ENCODE measurements around the gene GALNT7.
"Not testable (repeated sequence)": the region's sequence is repeated elsewhere in the genome, so short reads cannot be mapped to it uniquely, and the experiment has no call there.

GALNT7 gene

DNA sequence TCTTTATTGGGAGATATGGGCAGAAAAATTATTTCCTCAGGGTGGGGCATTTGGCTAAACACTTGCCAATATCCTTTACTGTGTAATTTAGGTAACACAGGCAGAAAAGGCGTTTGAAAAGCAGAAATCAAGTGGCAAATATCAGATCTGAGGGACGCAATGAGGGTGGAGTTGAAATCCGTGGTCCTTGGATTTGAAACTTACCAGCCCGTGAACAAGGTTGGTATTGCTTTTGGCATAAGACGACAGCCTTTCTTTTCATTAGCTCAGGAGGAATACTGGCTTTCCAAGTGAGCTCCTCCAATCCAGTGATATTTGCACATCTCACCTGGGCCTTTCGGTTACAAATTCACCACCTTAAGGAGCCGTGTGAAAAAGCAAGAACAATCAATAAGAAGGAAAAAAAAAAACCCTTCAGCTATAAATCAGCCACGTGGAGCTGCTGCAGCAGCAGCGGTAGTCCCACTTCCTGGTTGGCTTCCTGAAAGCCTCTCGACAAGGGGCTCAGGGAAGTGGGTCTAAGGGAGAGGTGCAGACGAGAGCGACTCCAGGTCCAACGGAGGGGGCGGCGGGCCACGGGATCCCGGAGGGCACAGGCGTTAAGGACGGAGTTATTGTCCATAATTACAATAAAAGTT is 734 bp upstream of the GALNT7 start:
- peak; percentile 21 for DNase-seq

DNA sequence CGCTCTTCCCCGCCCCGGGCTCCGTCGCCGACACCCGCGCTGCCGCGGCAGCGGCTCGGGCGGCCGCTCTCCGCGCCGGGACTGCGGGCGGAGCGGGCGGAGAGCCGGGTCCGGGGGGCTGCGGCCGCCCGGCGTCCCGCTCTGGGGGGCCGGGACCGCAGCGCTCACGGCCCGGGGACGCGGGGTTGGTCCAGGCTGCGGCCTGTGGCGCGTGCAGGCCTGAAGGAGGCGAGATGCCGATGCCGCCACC is 492 bp downstream of the GALNT7 start:
- DNase-seq = no peak

DNA sequence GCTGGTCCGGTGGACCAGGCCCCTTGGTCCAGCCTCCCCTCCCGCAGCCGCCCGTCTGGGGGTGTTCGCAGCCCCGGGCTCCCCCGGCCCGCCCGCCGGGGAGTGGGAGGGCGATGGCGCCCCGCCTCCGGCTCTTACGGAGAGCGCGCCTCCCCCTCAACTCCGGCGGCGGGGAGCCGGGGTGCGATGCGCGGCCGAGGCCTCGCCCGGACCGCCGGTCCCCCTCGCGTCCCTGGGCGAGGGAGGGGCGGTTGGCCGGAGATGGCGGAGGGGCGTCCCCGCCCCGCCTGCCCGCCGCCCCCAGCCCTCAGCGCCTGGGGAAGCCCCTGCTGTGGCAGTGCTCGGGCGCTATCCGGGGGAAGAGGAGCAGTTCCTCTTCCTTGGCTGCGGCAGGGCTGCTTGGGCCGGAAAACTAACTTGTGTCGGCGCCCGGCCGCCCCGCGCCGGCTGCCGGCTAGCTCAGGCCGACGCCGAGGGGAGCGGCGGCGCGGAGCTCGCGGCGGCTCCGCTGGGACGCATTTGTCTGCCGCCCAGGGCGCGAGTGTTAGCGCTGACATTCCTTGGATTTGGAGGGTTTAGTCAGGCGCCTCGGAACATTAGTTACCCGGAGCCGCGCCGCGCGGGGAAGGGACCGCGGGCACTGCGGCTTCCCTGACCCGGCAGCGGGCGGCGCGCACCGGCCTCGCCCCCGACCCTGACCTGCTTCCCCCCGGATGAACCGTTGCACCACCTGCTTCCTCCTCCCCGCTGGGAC is 994 bp downstream of the GALNT7 start:
- peak; percentile 62 for DNase-seq

DNA sequence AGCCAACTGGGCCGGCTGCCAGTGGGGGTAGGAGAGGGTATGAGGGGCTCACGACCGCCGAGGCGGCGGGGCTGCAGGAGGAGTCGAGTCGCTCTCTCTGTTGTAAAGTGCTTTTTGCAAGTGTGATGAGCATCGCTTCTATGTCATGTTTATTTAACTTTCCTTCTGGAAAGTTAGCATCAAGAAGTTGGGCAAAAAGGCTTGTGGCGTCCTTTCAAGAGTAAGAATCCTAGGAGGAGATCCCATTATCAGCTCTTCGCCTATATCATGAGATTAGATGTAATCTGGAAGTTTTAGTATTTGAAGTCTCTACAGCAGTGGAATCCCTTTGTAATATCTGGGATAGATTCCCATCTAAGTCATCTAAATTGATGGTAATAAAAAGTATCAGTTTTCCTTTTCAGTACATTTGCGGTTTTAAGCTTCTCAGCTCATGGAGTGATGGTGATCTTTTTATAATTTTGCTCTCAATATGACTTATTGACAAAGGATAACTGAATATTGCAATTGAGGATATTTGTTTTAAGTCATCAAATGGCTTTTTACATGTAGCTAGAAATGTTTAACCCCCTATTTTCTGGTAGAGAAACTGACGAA is 1.7 kb downstream of the GALNT7 start:
- DNase-seq = no peak

DNA sequence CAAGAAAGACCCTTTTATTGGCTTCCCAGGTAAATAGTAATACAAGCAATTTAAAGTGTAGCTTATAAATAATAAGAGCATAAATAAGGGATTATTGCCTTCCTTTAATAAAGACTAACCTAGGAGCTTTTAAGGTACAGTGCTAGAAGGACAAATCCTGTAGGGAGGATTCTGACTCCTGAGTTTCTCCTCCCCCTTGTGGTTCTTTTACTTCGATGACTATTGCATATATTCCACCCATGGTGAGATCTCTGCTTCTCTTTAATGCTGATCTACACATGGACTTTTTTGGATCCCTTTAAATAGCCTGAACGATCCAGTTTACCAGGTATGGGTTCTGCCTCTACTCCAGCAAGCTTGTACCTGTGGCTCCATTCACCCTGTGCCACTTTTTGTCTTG is 2.5 kb downstream of the GALNT7 start:
- no peak for DNase-seq

DNA sequence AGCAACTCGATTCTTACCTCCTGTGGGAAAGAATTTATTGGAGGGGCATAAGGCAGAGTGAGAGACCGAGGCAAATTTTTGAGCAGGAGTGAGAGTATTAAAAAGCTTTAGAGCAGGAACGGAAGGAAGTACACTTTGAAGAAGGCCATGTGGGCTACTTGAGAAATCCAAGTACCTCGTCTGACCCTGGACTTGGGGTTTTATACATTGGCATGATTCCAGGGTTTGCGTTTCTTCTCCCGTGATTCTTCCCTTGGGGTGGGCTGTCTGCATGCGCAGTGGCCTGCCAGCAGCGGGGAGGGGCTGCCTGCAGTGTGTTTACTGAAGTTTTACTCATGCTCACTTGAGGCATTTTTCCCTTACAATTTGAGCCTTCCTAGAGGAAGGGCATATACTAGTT is 3.4 kb downstream of the GALNT7 start:
- no peak for DNase-seq

DNA sequence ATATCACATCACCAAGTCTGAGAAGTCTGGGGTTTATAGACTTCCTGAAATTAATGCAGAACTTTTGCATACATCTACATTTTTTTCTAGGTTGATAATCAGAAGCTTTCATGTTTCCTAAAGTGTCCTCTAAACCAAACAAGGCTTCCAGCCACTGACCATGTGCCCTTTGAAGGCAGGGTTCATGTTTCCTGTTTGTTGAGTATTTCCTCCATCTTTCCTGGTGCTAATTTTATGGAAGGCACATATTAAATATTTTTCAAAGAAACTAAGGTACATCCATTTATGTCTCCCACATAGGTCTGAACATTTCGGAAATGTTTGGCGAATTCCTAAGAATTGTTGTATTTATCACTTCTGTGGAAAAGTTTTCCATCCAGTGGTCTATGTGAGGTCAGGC is 5.6 kb downstream of the GALNT7 start:
- no peak for DNase-seq

DNA sequence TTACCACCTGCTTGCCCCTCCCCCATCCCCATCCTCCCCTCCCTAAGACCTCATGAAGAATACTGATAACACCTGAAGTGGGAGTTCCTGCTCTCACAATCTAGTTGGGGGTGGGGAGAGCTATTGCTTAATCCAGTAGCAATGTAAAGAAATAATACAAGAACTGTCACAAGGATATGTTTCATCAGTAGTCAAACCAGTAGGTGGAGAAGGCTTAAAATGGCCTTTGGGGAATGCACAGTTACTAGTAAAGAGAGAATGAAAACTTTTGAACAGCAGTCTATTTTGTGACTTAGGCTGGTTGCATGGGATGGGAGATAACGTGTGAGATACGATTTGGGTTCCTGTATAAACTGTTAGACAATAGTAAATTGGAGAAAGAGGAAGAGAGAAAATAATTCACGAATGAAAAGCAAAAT is 6.0 kb downstream of the GALNT7 start:
- no peak for DNase-seq

DNA sequence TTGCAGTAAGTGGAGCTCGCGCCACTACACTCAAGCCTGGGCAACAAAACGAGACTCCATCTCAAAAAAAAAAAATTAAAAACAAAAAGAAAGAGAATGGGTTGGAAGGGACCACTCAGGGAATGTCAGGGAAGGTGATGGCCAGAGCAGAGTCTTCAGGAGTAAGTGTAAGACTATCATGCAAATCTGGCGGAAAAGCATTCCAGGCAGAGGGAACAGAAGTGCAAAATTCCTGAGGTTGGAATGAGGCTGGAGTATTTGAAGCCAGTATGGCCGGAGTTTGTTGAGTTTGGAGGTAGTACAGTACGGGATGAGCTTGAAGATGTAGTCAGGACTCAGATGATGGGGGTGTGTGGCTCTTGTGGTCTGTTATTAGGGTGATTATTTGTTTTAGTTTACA is 7.4 kb downstream of the GALNT7 start:
- DNase-seq = no peak

DNA sequence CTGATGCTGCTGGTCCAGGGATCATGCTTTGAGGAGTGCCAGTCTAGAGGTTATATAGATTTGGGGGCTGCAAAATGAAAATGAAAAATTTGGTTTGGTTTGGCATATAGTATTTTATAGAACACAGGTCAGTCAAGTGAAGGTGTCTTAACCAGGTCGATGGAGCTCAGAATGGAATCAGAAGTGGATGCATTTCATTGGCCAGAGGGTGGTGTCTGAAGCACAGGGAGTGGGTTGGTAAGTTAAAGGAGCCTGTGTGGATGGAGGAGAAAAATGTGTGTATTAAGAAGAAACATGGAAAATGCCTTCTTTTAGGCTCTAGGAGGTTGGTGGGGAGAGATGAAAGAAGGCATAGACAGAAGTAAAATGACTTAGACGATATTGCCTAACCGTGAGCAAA is 8.6 kb downstream of the GALNT7 start:
- DNase-seq = no peak

DNA sequence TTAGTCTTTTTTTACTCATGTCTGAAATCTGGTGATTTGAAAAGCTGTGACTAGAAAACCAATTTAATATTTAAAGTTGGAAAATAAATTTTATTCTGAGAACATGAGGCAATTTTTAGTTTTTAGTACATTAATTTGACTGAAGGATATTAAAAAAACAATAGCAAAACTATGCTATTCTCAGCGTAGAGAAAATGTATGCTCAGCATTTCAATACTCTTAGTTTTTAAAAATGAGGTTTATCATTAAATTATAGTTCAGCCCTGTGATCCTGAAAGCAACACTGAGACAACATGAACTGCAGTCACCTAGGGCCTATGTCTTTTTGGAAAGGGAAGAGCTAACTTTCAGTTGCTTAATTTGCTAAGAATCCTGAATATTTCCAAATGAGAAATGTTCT is 9.5 kb downstream of the GALNT7 start:
- no peak for DNase-seq

DNA sequence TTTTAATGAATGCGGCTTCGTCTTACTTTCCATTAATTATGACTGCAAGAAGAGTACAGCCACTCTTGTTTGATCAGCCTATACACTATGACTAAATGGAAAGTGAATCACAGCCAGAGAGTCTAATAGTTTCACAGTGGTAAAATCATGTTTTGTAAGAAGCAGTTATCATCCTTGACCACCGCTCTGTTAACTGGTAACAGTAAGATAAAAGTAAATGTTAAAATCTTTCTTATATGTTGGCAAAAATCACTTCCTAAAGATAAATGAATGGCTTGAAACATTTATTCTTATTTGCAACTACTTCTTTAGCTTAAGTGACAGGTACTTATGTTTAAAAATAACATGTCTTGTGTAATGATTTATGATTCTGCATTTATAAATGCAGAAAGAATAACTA is 13.2 kb downstream of the GALNT7 start:
- no peak for DNase-seq

DNA sequence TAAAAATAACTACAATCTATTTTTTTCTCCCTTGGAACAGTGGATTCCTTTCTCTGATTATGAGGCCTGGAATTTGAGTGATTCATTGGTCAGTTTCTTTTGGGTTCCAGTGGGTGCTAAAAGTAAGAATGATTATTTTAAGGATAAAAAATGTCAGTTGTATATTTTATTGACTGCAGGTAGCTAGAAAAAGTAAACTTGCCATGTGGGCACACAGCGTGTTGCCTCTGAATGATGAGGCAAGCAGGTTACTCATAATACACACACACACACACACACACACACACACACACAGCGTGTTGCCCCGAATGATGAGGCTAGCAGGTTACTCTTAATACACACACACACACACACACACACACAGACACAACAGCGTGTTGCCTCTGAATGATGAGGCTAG is 13.8 kb downstream of the GALNT7 start:
- no peak for DNase-seq

DNA sequence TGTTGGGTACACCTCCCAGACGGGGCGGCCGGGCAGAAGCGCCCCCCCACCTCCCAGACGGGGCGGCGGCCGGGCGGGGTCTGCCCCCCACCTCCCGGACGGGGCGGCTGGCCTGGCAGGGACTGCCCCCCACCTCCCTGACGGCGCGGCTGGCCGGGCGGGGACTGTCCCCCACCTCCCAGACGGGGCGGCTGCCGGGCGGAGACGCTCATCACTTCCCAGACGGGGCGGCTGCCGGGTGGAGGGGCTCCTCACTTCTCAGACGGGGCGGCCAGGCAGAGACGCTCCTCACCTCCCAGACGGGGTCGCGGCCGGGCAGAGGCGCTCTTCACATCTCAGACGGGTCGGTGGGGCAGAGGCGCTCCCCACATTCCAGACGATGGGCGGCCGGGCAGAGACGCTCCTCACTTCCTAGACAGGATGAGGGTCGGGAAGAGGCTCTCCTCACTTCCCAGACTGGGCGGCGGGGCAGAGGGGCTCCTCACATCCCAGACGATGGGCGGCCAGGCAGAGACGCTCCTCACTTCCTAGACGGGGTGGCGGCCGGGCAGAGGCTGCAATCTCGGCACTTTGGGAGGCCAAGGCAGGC is 15.1 kb downstream of the GALNT7 start:
- DNase-seq = not testable (repeated sequence)

DNA sequence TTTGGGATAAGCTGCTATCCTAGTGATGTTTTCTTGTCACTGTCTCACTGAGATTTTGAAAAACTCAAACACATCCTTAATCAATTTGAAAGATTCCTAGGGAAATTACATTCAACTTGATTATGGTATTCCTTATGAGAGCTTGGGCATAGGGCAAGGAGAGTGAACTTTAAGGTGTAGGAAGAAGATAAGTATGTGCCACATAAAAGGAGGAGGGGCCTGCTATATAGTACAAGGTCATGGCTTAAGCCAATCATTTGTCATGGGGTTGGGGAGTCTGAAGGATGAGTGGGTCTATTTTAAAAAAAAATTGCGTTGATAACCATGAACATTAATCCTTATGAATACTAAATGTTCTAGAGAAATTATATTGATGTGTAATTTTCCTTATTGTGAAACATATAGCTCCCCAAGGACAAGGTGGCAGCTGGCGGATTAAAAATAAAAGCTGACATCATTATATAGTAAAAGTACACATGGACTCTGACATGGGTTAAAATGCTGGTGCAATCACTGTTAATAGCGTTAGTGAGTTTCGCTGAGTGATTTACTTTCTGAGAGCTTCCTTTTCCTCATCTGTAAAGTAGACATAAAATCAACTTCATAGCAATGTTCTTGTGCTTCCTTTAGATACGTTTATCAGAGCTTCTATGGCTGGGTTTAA is 17.4 kb downstream of the GALNT7 start:
- DNase-seq = no peak

DNA sequence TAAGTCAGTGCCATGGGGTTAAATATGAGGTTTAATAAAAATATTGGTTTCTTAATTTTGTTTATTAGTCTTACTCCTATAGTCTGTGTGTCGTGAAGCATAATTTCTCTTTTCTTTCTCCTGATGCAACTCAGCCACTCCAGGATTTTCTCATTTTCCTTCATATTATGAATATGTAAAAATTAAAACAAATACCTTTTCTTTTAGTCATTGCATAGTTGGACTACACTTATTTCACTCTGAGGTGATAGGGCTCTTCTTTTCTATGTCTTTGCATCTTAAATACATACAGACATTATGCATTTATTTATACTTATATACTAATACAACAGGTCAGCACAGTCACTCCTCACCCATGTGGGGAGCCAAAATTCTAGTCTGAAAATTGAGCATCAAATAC is 19.1 kb downstream of the GALNT7 start:
- no peak for DNase-seq

DNA sequence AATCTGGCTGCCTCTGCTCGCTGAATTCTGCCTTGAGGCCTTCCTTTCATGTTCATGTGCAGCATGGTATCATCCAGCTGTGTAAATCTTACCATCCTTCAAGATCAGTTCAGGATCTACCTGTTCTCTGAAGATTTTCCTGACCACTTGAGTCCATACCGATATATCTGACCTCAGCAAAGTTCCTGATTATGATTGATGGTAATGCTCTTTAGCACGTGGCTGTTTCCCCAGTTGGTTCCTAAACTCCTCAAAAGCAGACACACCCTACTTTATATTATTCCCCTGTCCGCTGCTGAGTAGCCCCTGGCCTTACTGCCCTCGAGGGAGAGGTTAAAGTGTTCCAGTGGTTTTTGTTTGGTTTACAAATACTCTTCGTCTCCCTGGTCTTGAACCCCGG is 20.0 kb downstream of the GALNT7 start:
- DNase-seq = no peak

DNA sequence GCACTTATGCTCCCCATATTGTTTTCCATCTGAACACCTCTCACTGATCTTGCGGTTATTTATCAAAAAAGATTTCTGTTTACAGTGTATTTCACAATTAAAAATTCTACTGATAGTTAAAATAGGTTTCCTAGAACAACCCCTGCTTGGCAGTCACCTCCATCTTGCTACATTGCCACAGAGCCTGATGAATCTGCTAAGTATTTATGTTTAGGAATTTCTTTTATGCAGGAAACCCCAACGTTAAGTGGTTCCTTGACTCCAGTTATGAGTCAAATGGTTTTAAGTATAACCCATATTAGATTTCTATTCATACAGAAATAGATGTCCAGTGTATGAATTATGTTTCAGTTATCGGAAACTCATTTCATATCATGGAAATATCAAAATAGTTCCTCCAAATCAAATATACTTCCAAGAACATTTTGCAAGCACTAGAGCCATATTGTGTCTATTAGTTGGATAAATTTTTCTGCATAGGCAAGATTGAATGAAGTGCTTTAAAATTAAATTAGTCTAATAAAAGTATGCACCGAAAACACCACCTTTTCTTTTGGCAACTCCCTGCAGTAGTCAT is 20.6 kb downstream of the GALNT7 start:
- no peak for DNase-seq

DNA sequence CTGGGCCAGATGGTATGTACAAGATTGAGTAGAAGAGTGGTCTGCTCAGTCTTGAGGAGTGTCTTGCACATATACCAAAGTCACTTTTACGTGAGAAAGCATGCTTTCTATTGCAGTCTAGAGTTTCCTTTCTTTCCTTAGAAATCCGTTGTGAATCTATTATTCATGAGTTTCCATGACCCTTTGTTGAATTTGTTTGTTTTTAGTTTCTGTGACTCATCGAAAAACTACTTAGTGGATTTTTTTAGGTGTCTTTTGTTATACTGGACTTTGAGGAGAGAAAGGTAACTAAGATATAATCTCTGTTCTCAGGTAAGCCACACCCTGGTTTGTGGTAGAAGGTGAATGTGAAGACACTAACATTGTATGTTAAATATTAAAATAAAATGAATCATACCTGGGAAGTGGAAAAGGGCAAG is 23.0 kb downstream of the GALNT7 start:
- no peak for DNase-seq

DNA sequence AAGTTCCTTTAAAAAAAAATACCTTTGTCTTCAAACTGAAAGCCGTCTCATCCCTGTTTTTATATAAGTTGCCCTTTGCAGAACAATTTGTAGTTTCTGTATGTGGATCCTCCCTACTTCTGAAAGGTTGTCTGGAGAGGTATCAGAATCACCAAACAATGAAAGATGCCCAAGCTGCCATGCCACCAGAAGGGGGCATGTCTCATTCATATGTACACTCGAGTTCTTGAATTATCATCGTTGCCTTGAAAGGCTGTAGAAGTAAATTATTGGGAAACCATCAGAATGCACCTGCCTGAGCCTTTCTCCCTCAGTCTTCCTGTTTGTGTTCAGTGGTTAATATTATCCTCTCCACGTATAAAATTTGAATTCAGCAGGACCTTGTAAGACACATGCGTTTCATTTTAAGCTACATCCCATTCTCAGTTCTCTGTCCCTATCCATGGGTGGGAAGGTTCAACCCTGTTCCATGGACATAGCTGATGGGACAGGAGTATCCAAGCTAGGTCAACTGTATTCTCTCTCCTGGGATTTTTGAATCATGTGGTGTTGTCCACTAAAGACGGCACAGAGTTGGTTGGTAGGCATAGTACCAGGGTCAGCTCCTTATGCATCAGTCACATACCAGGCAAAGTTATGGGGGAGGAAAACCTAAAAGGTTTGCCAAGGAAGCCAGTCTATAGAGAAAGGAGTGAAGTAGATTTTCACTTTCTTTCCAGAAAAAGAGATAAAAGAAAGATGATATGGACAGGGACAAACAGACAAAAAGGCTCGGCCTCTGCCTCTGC is 24.0 kb downstream of the GALNT7 start:
- DNase-seq = no peak

DNA sequence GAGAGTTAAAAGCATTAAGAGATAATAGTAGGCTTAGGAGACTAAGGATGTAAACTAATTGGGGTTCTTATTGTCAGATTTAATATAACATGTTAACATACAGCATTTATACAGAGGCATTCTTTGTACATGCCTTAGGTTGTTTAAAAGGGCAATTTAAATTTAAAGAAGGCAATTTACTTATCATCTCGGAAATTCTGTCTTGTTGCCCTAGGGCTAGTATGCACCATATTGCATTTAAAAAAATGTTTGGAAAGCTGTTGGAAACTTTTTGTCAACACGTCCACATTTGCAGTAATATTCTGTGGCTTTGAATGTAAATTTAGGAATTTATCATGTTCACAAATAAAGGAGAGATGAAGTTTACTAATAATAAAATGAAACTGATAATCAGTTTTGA is 25.5 kb downstream of the GALNT7 start:
- no peak for DNase-seq

DNA sequence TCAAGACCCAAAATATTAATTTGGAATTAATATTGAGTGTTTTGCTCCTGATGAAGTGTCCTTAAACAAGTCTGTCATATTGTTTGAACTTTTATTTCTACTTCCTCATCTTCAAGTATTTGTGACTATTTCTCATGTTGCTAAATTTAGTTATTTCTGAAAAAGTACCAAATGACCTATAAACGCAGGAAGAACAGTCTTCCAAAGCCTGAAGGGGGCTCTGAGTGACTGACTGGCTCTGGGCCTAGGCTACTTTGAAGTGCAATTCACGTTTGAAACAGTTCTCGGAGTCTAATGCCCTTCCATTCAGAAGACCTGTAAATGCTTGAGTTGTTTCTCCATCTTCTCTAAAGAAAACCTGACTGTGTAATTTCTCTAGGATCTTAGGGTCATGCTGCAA is 26.5 kb downstream of the GALNT7 start:
- DNase-seq = no peak

DNA sequence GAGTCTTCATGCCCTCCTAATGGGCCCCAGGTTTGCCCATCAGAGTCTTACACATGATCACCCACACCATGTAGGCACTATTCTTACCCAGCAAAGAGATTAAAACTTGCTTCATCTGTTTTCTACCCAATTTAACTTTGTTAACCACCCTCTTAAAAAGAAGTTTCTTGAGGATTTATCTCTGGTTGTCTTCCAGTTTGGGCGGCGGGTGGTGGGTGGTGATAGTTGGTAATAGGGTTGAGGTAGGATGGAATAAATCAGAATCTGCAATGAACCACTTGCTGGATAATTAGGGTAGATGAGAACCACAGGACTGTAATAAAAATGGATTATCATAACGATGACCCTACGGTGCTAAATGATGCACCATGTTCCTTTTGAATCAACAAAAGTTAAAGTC is 30.9 kb downstream of the GALNT7 start:
- DNase-seq = no peak
